Esophagus squamous epithelium (tissue), 5 donors: ENCODE data around the gene CCBE1. TPM values are rescaled to one million over a fixed set of nuclear protein-coding genes. Genes with fewer than 3 reads are reported as not detected.

ENCODE experiments used
- DNase-seq: peaks from one replicate; lab custom pipeline; 2025; lab: John Stamatoyannopoulos, UW
- H3K27ac ChIP-seq, 4 donors: fragments of 200-600 bp; sonication (generic); one replicate each; pipeline ENCODE4 v1.5.1; 2016 to 2019; ENCODE audit warnings: mild to moderate bottlenecking in 1 of 4
- H3K27me3 ChIP-seq, 4 donors: fragments of 200-600 bp; sonication (generic); 1 replicate in 3 of 4; 2 replicates in 1 of 4; pipeline versions ENCODE4 v1.5.1 to v1.6.0; 2017 to 2021; ENCODE audit warnings: antibody characterized with exemption in 1 of 4
- H3K36me3 ChIP-seq, 3 donors: fragments of 200-600 bp; sonication (generic); one replicate each; pipeline ENCODE4 v1.5.1; 2016 to 2019
- H3K4me1 ChIP-seq, 3 donors: fragments of 200-600 bp; sonication (generic); one replicate each; pipeline ENCODE4 v1.5.1; 2017 to 2019
- H3K4me3 ChIP-seq, 4 donors: fragments of 200-600 bp; sonication (generic); 1 replicate in 3 of 4; 2 replicates in 1 of 4; pipeline ENCODE4 v1.5.1; 2016 to 2019; ENCODE audit warnings: mild to moderate bottlenecking in 2 of 4, moderate library complexity in 1 of 4
- H3K9me3 ChIP-seq, 3 donors: fragments of 200-600 bp; sonication (generic); one replicate each; pipeline ENCODE4 v1.5.1; 2016 to 2019
- POLR2A ChIP-seq, 4 donors: fragments of 450-650 bp; IDR thresholded peaks; one replicate each; pipeline ENCODE4 v1.6.1; 2017; ENCODE audit warnings: antibody characterized with exemption in 4 of 4, mild to moderate bottlenecking in 4 of 4, moderate library complexity in 3 of 4
- WGBS, 2 donors: methylation state at CpG; one replicate each; pipeline ENCODE4 v1.1.5; 2018; 5-methylcytosine and 5-hydroxymethylcytosine counted together
- intact Hi-C: fragments of 100-400 bp; cut with DNase I; formaldehyde crosslinking; loops from one replicate; pipeline ENCODE4 v1.15.0; 2022
- total RNA-seq, 4 donors: library from RNA; depleted of rRNA; stranded (reverse); fragments of >200 nt; gene quantifications; one replicate each; pipeline ENCODE4 v1.1.0, GENCODE V29; 2016
- TF ChIP-seq, protein P1 (sequence below), 6 experiments: fragments of 450-650 bp in 4 of 6; fragments of 200-600 bp in 2 of 6; sonication (generic) in 2 of 6; IDR thresholded peaks; one replicate each; pipeline ENCODE4 v1.5.1; 2016 to 2019; ENCODE audit warnings: antibody characterized with exemption in 6 of 6, mild to moderate bottlenecking in 4 of 6, moderate library complexity in 4 of 6
- donor health status: DM: yes; HTN: yes; CAD: no.

Gene CCBE1
- total RNA-seq, 4 donors from 2014 or later = 0.34 to 4.6 (median 1.3) TPM

DNA sequence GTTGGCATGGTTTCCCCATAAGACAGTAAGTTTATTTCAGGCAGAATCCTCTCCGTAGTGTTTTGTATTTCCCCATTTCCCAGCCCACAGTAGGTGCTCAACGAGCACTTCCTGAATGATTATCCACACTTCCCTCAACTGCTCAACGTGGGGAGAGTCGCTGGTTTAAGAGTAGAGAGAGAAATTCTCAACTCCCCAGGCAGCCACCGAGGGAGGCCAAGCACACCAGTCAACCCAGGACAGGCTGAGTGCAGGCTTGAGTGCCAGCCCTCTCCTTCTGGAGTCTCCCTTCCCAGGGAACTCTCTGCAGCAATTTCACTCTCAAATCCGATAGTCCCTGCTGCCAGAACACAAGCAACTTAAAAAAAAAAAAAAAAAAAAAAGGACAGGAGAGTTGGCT lies 246.2 kb downstream of the CCBE1 start:
- intact Hi-C loops = no loop called here
- no peak for DNase-seq
- H3K27ac ChIP-seq = no peak overlapping the region
- no peaks in the 10 kb centered on the region for H3K36me3 ChIP-seq
- TF ChIP-seq, protein P1, sequence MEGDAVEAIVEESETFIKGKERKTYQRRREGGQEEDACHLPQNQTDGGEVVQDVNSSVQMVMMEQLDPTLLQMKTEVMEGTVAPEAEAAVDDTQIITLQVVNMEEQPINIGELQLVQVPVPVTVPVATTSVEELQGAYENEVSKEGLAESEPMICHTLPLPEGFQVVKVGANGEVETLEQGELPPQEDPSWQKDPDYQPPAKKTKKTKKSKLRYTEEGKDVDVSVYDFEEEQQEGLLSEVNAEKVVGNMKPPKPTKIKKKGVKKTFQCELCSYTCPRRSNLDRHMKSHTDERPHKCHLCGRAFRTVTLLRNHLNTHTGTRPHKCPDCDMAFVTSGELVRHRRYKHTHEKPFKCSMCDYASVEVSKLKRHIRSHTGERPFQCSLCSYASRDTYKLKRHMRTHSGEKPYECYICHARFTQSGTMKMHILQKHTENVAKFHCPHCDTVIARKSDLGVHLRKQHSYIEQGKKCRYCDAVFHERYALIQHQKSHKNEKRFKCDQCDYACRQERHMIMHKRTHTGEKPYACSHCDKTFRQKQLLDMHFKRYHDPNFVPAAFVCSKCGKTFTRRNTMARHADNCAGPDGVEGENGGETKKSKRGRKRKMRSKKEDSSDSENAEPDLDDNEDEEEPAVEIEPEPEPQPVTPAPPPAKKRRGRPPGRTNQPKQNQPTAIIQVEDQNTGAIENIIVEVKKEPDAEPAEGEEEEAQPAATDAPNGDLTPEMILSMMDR (IDR thresholded peaks at IDR 0.05) = no peak
- TF ChIP-seq POLR2A (IDR thresholded peaks at IDR 0.05) = no peak
- no peak overlapping the region for H3K4me3 ChIP-seq
- 37 to 59% methylated on average over 3 to 6 of the region's 6 CpGs for WGBS, 2 donors
- peaks cover 0 to 4% (median 0%) of the 10 kb centered on the region in 4 donors for H3K27me3 ChIP-seq
- no peaks in the 10 kb centered on the region for H3K9me3 ChIP-seq
- H3K4me1 ChIP-seq = no peaks in the 10 kb centered on the region

DNA sequence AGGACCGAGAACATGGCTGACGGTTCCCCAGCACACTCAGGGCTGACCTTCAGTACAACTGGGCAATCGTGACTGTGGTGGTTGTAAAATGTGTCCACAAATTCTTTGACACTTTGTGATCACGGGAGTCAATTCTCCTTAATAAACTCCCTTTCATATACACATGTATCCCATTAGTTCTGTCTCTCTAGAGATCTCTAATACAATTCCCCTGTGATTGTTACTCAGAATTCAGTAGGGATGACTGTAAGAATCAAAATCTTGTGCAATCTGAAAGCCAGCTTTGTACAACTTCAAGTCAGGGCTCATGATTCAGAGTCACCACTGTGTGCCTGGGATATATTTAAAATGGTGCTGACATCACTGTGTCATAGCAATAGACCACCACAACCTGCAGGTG lies 248.7 kb downstream of the CCBE1 start:
- intact Hi-C loops = no loop called here
- TF ChIP-seq POLR2A (IDR thresholded peaks at IDR 0.05) = no peak
- TF ChIP-seq, protein P1 (IDR thresholded peaks at IDR 0.05) = no peak
- H3K4me3 ChIP-seq = no peak overlapping the region

DNA sequence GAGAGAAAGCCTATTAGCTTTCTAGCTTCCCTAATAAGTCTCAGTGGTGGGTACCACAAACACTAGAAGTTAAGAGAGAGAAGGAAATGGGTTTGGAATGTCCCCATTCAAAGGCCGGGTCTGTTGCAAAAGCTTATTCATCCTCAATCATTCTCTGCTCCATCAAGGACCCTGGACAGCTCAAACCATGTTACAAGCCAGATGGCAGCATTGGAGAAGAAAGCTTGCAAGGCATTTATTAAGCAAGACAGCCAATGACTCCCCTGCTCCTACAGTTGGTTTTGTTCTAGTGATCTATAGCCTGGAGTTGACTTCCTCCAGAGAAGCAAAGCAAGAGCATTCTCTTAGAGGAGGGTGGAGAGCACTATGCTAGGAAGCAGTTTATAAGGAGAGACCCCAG lies 251.2 kb downstream of the CCBE1 start:
- Histone ChIP-seq H3K36me3 (no peaks in the 10 kb centered on the region), H3K4me1 (no peaks in the 10 kb centered on the region), H3K4me3 (no peak overlapping the region), H3K27ac (no peak overlapping the region), H3K9me3 (no peaks in the 10 kb centered on the region), H3K27me3 (no peaks in the 10 kb centered on the region)
- 0 to 19% methylated on average over 1 of the region's 1 CpG for WGBS, 2 donors
- DNase-seq = no peak
- intact Hi-C loops = no loop called here
- TF ChIP-seq, protein P1 (IDR thresholded peaks at IDR 0.05) = no peak
- no peak for TF ChIP-seq POLR2A (IDR thresholded peaks at IDR 0.05)

More for the DNA sequence above, 248.7 kb downstream of the CCBE1 start:
- H3K27ac ChIP-seq = no peak overlapping the region
- no peak for DNase-seq
- 84 to 90% methylated on average over 4 of the region's 4 CpGs for WGBS, 2 donors
- H3K4me1 ChIP-seq = no peaks in the 10 kb centered on the region
- no peaks in the 10 kb centered on the region for H3K9me3 ChIP-seq
- no peaks in the 10 kb centered on the region for H3K36me3 ChIP-seq
- no peaks in the 10 kb centered on the region for H3K27me3 ChIP-seq

DNA sequence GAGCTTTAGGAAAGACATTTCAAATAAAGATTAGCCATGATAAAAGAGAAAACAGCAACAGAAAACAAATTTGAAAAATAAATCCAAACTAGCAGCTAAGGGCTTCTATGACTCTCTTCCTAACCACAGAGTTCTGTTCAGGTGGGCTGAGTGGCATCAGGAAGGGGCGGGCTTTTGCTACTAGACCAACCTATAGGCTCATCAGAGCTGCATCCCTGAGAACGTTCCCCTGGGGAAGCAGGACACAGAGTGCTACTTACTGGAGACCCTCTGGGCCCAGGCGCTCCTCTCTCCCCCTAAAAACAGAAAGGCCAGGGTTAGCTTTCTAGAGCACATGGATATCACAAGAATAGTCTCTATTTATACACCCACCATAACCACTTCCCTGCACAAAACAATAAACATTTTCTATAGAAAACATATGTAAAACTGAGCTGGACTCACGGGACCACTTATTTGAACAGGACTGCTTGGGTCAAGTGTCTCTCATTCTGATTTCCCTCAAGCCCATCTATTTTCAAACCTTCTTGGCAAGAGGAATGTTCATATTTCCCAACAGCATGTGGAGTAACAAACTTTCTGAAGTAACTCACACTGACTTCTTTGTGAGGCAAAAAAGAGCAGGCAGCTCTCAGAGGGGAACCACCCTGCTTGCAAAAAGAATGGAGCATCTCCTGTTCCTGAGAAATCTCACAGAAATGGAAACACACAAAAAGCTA lies 259.2 kb downstream of the CCBE1 start:
- H3K36me3 ChIP-seq = no peaks in the 10 kb centered on the region
- peaks cover 0 to 5% (median 0%) of the 10 kb centered on the region in 4 donors for H3K27me3 ChIP-seq
- DNase-seq = no peak
- WGBS, 2 donors = 65 to 74% methylated on average over 4 of the region's 4 CpGs
- H3K27ac ChIP-seq = no peak overlapping the region
- TF ChIP-seq, protein P1 (IDR thresholded peaks at IDR 0.05) = no peak
- no peak for TF ChIP-seq POLR2A (IDR thresholded peaks at IDR 0.05)
- intact Hi-C loops = no loop called here
- H3K9me3 ChIP-seq = no peaks in the 10 kb centered on the region
- H3K4me3 ChIP-seq = no peak overlapping the region
- no peaks in the 10 kb centered on the region for H3K4me1 ChIP-seq

DNA sequence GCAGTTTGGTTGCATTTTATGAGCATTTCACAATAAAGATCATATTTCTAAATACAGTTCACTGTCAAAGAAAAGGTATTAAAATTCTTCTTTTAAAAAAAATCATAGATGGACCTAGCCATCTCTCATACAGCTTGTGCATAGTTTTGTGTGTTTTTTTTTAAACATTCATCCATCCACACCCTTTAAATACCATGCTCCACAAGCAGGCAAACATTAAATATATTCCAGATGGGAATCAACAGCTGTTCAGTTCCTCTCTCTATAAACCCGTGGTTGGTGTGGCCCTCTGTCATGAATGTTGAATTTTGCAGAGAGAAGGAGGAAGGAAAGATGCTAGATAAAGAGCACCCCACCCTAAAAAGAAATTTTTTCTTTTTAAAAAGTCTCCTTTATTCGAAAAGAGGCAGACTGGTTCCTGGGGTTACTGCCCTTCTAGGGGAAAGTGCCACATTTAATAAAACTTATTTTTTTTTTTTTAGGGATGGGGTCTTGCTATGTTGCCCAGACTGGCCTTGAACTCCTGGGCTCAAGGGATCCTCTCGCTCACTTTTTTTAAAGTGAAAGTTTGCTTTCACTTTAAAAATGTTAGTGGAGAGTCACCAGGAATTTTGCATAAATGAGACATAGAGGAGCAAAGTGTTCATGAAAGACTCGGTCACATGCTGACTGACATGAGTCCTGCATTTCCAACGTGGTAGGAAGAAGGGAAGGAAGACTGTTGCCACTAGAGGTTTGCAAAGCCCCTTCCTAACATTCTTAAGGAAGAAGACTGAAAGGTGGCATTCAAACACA lies 264.2 kb downstream of the CCBE1 start:
- Histone ChIP-seq H3K9me3 (no peaks in the 10 kb centered on the region), H3K4me1 (no peaks in the 10 kb centered on the region), H3K27me3 (peaks cover 0 to 5% (median 0%) of the 10 kb centered on the region in 4 donors), H3K4me3 (no peak overlapping the region), H3K36me3 (no peaks in the 10 kb centered on the region), H3K27ac (no peak overlapping the region)
- 50 to 53% methylated on average over 5 of the region's 5 CpGs for WGBS, 2 donors
- intact Hi-C loops = no loop called here
- DNase-seq = no peak
- no peak for TF ChIP-seq POLR2A (IDR thresholded peaks at IDR 0.05)
- TF ChIP-seq, protein P1 (IDR thresholded peaks at IDR 0.05) = no peak
